ENCODE data around the gene ALPK1.

DNA sequence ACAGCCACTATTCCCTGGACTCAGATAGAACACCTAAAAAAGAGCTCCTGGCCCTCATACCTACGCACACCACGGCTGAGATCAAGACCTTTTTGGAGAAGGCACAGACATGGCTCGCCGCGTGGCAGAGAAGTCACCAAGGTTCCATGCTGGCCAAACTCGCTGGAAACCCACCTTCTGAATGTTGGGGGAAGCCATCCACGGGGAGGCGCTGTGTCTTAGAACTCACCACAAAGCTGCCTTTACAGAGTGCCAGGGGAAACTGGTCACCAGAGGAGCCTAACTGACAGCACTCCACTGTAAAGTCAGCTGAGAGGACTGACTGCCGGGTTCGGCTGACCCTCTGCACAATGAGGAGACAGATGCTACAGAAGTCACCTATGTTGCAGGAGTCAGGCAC, 120.9 kb downstream of the ALPK1 start:
- 0 out of 2 replicates have a peak, but pooled peaks have one; percentile 39 for TF ChIP-seq ZNF114 (CRISPR knock-in tag; IDR thresholded peaks at IDR 0.05)
- no peak for TF ChIP-seq EZH2phosphoT487 (IDR thresholded peaks at IDR 0.05; ENCODE audit: unreplicated experiment)
- TF ChIP-seq, protein P1, sequence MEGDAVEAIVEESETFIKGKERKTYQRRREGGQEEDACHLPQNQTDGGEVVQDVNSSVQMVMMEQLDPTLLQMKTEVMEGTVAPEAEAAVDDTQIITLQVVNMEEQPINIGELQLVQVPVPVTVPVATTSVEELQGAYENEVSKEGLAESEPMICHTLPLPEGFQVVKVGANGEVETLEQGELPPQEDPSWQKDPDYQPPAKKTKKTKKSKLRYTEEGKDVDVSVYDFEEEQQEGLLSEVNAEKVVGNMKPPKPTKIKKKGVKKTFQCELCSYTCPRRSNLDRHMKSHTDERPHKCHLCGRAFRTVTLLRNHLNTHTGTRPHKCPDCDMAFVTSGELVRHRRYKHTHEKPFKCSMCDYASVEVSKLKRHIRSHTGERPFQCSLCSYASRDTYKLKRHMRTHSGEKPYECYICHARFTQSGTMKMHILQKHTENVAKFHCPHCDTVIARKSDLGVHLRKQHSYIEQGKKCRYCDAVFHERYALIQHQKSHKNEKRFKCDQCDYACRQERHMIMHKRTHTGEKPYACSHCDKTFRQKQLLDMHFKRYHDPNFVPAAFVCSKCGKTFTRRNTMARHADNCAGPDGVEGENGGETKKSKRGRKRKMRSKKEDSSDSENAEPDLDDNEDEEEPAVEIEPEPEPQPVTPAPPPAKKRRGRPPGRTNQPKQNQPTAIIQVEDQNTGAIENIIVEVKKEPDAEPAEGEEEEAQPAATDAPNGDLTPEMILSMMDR (conservative IDR thresholded peaks at IDR 0.05; ENCODE audit: low read depth in 2 of 2): peak; percentile 67 to 89
- TF ChIP-seq, protein P2, sequence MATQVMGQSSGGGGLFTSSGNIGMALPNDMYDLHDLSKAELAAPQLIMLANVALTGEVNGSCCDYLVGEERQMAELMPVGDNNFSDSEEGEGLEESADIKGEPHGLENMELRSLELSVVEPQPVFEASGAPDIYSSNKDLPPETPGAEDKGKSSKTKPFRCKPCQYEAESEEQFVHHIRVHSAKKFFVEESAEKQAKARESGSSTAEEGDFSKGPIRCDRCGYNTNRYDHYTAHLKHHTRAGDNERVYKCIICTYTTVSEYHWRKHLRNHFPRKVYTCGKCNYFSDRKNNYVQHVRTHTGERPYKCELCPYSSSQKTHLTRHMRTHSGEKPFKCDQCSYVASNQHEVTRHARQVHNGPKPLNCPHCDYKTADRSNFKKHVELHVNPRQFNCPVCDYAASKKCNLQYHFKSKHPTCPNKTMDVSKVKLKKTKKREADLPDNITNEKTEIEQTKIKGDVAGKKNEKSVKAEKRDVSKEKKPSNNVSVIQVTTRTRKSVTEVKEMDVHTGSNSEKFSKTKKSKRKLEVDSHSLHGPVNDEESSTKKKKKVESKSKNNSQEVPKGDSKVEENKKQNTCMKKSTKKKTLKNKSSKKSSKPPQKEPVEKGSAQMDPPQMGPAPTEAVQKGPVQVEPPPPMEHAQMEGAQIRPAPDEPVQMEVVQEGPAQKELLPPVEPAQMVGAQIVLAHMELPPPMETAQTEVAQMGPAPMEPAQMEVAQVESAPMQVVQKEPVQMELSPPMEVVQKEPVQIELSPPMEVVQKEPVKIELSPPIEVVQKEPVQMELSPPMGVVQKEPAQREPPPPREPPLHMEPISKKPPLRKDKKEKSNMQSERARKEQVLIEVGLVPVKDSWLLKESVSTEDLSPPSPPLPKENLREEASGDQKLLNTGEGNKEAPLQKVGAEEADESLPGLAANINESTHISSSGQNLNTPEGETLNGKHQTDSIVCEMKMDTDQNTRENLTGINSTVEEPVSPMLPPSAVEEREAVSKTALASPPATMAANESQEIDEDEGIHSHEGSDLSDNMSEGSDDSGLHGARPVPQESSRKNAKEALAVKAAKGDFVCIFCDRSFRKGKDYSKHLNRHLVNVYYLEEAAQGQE (IDR thresholded peaks at IDR 0.05; ENCODE audit: unreplicated experiment): no peak
- no peak for TF ChIP-seq CREB1 (CRISPR knock-in tag; IDR thresholded peaks at IDR 0.05; ENCODE audit: low read depth)

All from GM23338 (cell line).